ENCODE results near the gene DTNB.

DNA sequence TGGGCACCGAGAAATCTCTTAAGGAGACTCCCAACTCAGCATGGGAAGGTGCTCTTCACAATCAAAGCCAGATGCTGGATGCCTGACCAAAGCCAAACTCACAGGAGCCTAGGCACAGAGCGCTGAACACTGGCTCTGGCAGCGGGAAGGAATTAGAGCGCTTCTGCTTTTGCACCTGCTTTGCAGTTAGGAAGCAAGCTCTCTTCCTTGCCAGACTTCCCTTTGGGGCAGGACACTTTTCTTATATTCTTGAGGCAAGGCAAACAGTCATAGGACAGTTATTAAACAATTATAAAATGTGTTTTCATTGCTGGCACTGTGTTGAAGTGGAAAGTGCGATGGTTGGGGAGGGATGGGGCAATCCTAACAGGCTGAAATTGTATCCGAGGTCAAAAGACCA lies 252.1 kb downstream of the DTNB start:
- no peak for TF ChIP-seq POLR2AphosphoS5 (IDR thresholded peaks at IDR 0.05)
- TF ChIP-seq, protein P1, sequence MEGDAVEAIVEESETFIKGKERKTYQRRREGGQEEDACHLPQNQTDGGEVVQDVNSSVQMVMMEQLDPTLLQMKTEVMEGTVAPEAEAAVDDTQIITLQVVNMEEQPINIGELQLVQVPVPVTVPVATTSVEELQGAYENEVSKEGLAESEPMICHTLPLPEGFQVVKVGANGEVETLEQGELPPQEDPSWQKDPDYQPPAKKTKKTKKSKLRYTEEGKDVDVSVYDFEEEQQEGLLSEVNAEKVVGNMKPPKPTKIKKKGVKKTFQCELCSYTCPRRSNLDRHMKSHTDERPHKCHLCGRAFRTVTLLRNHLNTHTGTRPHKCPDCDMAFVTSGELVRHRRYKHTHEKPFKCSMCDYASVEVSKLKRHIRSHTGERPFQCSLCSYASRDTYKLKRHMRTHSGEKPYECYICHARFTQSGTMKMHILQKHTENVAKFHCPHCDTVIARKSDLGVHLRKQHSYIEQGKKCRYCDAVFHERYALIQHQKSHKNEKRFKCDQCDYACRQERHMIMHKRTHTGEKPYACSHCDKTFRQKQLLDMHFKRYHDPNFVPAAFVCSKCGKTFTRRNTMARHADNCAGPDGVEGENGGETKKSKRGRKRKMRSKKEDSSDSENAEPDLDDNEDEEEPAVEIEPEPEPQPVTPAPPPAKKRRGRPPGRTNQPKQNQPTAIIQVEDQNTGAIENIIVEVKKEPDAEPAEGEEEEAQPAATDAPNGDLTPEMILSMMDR (IDR thresholded peaks at IDR 0.05), result no peak
- TF ChIP-seq POLR2A (IDR thresholded peaks at IDR 0.05; ENCODE audit: low read depth), result no peak
- no peak for TF ChIP-seq EP300 (IDR thresholded peaks at IDR 0.05)

Measured in esophagus muscularis mucosa (tissue), 4 donors.